NCI-H2227 treated with DMSO at 0.1 percent for 48 hours (cell line): ENCODE measurements around the gene SORCS3.

Experiments used
- DNase-seq: peaks from one replicate; lab custom pipeline; 2025; lab: John Stamatoyannopoulos, UW

SORCS3 gene

DNA sequence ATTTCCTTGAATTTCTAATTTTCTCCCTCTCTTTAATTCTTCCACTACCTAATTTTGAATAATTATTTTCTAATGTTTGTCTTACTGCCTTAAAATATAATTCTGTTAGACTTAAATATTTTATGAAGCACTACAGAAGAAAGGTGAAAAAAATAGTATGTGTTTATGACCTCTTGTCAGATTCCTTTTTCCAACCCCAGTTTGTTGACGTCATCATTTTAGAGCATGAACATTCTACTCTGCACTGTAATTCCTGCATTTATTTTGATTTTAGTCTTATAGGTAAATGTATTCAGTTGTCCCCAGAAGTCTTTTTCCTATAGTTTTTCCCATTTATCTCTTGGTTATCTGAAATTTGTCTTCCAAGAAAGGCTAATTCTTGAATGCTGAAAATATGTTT is 468.1 kb downstream of the SORCS3 start:
- DNase-seq = no peak

DNA sequence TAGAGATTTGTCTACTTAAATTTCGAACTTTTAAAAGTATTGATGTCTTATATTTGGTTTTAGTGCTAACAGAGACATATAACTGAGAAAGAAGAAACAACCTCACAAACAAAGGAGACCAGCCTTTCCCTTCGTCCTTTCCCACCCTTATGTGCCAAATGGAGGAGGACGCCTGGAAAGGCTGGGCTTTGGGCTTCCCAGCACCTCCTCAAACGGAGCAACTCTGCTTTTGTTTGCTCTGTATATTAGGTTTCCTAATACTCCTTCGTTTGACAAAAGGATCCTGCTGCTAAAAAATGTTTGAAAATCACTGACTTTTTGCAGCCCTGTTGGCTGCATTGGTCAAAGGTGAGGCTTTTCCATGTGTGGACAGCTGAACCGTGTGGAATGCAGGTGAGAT is 471.8 kb downstream of the SORCS3 start:
- DNase-seq = no peak

DNA sequence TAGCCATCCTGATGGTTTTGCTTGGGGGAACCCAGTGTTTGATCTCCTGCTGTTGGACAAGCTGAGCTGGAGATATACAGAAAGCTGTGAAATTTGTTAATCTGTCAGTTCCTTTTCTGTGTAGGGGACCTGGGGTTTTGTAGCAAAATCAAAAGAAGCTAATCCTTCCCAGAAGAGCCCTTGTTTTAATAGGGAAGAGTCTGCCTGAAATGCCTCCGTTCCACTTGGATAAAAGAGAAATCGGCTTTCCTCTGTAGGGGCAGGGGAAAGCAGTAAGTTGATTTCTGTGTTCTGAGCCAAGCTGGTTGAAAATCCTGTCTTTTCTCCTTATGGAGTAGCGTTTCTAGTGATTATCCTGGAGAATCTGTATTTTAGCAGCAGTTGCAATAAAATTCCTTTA is 472.6 kb downstream of the SORCS3 start:
- no peak for DNase-seq

DNA sequence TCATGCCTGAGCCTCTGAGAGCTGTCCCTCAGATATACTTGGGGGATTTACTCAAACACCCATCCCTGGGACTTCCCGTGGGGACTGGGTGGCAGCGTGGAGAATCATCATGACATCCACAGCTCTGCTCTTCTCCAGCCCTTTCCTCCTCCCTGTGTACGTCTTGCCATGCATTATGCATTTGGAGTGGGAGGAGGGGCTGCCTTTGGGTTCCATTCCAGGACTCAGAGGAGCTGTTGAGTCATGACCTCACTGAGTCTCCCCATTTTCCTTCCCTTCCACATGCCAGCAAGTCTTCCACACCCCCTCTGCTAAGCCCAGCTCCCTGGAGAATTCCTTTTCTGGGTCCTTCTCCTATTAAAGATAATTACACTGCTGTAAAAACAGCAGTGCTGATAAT is 480.7 kb downstream of the SORCS3 start:
- DNase-seq = no peak

DNA sequence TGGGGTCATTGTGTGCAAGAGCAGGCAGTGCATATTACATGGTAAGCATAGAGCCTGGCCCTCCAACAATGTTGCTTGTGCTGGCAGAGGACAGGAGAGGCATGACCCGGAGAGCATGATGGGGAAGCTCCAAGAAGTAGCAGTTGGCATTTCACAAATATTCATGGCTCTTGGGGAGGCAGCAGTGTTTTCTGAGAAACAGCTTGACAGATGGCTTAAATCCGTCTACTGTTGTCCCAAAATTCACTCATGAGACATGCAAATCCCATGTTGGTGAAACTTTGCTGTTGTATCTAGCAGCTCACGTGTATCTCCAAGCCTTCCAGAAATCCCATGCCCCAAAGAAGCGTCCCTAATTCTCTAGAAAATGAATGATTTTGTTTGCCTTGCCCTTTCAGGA is 487.0 kb downstream of the SORCS3 start:
- no peak for DNase-seq

DNA sequence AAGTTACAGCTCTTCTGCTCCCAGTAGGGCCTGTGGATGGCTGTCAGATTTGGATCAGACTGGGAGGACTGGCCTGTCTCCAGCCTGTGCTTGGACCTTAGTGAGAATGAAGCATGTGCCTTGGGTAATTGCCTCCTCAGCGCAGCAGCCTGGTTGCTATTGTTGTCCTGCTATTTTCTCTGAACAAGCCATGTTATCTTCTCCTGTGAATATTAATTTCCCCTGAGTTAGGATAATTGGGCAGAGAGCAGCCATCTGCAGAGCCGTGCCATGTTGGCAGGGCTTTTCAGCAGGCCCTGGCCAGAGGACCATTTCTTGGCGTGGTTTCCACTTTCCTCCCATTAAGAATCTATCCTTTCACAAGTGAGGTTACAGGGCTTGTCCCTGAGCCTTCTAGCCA is 497.3 kb downstream of the SORCS3 start:
- DNase-seq = no peak

DNA sequence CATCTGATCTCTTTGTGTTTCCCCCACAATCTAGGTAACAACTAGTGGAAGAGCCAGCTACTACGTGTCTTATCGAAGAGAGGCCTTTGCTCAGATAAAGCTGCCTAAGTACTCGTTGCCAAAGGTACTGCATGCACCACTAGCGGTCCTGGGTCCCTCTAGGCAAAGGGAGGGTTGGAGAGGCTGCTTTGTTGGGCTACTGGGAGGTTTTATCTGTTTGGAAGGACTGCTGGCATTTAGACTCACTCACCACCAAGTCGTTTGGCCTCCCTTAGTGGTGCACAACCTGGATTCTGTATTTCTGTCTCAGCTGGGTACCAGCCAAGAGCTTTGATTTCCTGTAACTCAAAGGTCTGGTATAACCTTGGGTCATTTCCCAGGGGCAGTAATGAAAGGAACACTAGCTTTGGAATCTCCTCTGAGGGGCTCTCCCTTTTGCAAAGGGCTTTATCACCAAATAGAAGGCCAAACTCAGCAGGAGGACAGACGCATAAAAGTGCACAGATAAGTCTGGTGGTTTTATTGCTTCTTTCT is 498.3 kb downstream of the SORCS3 start:
- no peak for DNase-seq

DNA sequence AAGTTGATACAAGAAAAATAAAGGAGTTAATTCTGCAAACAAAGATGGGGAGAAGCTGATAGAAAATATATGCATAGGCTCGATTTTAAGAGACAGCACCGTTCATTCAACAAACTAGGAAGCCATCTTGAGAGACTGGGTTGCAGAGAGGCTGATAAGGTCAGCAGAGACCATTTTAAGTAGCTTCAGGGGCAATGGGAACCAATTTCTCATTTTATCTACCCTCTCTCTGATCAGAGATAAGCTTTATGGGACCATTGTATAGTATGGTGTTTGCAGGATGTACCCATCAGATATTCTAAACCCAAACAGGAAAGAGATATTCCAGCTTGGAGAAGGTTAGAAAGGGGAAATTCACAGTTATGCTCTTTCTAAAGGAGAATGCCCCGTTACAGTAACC is 499.5 kb downstream of the SORCS3 start:
- no peak for DNase-seq

DNA sequence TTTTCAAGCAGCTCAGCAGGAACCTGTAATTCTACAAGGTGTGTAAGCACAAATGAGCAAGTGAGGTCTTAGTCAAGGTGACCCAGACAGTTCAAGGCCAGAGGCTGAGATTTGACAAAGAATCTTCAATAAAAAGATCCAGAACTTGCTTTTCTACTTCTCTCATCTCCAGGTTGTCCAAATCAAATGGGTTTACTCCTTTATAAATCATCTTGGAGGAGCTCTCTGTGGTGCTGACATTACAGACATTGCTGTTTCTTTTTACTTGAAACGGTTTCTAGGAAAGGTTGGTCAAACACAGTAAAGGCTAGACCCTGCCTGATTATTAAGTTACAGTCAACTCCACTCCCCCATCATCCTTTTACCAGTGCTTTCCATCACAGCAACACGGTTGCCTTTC is 504.6 kb downstream of the SORCS3 start:
- DNase-seq = no peak

DNA sequence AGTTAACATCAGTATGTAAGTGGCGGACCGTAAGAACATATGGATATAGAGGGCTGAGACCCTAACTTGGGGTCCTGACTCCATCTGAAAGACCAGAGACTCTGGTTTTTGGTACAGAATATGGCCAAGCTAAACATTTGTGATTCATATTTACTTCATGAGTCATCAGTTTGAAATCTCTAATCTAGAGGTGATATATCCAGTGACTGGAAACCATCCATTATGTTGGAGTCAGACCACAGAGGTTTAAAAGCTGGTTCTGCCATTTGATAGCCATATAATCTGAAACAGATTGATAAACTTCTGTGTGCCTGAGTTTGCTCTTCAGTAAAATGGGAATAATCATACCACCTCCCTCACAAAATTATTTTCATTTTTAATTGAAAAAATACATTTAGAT is 505.3 kb downstream of the SORCS3 start:
- DNase-seq = no peak

DNA sequence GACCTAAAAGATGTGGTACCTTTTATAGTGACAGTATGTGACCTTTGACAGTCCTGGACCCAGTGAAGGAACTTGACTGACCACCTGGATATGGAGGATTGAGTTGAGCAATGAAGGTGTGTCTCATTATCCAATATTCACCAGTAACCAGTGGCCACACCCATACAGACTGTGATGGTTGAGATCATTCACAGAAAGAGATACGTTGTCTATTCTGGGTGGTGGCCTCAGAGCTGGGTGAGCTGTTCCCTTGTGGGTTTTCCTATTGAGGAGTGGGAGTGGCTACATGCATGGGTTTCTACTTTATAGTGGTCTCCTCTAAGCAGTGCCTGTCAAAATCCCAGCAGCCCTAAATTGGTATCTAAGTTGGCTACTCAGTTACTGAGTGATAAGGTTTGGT is 507.4 kb downstream of the SORCS3 start:
- no peak for DNase-seq

DNA sequence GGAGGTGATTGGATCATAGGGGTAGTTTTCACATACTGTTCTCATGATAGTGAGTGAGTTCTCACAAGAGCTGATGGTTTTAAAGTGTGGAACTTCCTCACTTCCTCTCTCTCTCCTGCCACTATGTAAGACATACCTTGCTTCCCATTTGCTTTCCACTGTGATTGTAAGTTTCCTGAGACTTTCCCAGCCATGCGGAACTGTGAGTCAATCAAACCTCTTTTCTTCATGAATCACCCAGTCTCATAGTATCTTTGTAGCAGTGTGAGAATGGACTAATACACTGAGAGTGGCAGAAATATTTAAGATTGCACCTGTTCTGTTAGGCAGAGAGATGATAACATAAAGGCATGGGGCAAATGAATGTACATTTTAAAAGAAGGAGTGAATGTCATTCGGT is 507.8 kb downstream of the SORCS3 start:
- DNase-seq = no peak

DNA sequence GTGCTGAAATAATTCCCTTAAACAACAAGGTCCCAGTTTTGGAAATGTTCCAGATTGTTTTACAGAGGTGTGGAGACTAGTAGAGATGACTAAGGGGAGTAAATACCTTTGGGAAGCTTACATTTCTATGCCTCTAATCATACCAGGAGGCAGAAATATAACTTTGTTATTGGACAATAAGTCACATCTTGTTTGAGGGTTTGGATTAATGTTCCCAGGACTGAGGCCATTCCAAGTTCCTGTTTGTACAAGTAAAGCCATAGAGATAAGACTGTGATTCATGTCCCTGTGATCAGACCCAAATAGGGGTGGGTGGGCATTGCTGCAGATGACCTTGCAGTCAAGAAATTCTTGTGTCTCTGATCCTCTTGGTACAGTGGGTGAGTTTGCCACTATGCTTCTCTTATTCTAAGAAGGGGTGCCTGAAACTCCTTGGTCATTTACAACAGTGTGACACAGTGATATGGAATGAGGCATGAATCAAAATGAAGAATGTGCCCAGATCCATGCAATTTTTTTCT is 508.3 kb downstream of the SORCS3 start:
- no peak for DNase-seq

DNA sequence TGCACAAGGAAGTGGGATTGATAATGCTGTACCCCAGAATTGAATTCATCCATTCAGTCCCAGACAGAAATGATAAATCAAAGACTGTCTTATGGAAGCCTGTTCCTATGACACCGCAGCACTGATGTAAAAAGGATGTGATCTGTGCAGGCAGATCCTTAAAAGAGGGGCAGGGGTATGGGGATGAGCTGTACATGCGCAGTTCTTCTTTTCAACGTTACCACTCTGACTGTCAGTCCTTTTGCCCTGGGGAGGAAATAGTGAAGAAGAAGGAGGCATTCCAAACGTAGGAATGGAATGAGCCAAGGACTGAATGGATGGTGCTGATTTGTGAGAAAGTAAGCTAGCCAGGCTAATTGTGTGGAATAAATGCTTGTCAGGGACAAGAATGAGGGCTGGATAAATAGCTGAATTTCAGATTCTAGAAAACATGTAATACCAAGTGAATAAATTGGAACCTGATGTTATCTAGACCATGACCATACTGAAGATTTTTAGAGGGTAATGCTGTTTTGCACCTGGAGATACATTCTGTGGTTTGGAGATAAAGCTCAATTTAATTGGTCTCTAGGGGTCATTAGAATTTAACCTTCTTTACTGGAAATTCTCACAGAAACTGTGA is 509.3 kb downstream of the SORCS3 start:
- no peak for DNase-seq

DNA sequence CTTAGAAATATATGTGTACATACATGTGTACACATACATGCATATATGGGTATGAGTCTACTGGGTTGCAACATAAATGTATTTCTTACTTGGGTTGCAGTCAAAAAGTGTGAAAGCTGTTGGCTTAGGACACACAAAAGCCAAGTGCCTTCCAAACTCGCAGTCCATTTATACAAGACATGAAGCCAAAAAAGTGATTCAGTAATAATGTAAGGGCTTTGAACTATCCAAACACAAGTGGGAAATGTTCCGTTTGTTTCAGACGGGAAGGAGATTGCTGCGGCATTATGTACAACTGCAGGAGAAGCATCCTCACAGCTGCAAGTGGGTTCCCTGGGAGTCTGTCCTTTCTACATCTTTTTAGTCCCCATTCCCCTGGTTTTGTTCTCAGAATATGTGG is 513.6 kb downstream of the SORCS3 start:
- DNase-seq = no peak

DNA sequence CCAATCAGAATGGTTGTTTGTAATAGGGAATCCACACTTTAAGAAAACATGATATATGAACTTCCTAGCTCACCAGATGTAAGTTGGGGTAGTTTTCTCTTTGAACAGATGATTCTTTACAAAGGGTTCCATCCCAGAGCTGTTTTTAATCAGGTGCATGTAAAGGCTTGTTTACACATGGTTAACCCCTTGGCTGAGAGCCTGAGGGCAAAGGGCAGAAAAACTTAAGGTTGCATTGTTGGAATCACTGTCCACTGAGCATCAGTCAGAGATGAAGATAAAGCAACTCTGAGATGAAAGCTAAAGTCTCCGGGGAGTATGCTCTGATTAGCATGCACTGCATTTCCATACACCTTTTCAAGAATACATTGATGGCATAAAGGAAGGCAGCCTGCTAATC is 518.2 kb downstream of the SORCS3 start:
- DNase-seq = no peak

DNA sequence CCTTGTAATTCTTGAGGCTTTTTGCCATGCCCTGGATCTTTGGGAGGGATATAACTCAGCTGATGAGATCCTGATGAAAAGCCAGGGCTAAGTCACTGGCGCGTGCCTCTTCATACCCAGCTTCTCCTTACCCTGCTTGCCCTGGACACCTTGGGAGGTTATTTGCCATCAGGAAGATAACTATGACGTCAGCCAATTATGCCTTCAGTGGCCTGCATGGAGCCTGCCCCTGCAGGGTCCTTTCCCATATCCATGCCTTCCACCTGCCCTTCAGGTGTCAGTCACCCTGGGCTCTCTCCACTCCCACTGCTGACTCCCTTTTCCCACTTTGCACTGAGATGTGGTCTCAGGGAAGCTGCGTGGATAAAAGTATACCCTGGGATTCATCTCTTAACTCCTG is 520.1 kb downstream of the SORCS3 start:
- DNase-seq = no peak

DNA sequence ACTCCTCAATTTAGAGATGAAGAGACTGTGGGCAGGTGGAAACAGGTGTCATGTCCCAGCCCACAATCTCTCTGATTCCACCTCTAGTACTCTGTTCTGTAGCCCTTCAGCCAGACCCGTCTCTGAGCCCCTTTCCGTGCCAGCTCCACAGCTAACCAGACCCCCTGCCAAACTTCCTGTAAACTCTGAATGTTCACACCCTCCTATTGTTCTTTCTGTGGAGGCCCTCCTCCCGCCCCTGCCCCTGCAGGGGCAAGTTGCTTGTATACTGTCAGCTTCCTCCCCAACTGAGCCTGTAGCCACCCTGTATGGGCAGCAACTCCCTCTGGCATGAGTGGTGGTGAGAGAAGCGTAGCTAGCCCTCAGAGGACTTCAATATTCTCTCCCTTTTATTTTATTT is 520.7 kb downstream of the SORCS3 start:
- DNase-seq = no peak

DNA sequence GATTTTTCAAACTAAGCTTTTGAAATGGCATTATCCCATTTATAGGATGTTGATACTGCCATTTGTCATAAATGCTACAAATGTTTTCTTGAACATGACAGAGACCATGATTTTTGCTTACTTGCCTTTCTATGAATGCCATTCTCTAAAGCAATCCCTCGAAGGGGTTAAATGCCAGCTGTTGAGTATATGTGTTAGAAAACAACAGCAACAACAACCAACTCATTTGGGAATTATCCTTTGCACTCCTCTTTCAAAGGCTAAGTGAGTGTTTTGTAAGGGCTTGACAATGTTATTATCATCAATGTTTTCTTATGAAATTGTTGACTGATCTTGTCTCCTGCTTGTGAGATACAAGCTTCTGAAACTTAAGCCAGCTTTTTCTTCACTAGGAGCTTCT is 529.4 kb downstream of the SORCS3 start:
- no peak for DNase-seq

DNA sequence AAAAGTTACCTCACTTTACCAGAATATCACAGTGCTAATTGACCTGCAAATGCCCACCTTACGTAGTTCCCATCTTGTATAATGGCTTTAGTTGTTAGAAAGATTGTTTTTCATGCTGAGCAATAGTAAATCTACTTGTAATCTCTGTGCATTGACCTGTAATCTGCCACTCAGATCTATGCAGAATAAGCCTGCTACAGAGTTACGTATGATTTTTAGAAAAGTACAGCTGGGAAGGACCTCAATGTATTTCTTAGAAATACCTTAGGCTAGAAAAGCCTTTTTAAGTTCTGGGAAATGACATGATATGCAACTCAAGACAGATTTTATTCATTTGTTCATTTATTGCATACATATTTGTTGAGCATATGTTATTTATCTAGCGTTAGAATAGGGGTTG is 530.9 kb downstream of the SORCS3 start:
- no peak for DNase-seq

DNA sequence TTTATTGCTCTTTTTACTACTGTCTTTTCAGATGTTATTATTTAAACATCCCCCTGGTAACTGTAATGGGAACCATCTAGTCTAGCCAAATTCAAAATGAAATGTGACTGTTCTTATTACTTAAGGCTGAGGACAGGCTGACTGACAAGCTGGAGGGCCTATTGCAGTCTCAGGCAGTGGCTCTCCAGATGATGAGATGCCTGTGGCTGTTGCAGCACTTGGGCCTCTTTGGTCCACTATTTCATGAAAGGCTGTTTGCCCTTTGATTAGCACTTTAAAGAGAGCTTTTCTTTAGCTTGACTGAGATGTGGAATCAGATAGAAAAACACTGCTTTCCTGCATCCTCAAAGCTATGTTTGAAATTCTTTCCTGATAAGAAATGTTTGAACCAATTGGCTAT is 540.5 kb downstream of the SORCS3 start:
- DNase-seq = no peak

DNA sequence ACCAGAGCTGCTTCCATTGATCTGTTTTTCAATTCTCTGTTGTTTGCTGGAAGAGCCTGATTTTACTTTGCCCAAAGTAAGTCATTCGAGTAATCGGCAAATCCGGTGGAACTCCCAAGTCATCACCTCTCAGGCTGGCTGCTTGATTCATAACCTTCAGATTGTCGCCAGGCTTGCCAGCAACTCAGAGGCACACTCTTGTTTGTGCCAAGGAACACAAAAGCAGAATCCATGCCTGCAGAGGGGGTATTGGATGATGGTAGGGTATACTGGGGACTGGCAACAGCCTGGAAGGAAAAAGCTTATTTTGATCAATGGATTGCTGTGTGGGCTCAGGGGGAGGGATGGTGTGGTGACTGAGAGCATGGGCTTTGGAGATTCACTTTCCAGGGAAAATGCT is 542.4 kb downstream of the SORCS3 start:
- DNase-seq = no peak

DNA sequence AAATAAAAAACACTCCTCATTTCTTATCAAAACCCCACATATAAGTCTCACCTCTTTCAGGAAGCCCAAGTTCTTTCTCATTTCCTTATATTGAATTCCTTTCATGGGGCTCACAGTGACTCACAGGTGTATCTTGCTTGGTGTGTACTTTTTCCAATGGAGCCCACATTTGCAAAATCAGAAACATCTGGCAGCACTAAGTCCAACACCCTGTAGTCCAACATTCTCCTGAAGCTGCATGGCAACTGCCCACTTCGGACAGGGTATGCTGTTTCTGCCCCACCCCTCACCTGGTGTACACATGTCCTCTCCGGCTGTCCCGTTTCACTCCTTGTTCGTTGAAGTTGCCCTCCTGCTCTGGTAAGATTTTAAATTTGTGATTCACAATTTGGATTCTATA is 544.1 kb downstream of the SORCS3 start:
- DNase-seq = no peak

DNA sequence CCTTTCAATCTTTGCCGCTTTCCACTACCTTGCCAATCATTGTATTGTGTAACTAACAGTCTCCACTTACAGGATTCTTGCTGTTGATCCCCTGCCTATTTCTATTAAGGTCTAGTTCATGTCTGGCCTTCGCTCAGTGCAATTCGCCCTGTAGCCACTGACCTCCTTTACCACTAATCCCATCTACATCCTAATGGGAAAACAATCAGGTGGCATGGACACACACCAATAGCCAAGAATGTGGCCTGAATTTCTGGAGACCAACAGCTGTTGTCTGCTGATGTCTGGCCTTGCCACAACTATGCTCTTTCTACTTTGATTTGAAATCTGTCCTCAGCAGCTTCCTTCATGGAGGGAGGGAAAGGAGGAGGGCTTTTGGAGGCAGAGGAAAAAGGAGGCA is 546.2 kb downstream of the SORCS3 start:
- no peak for DNase-seq
